Measurements from ENCODE around the gene TMBIM1. TPM values are rescaled to one million over a fixed set of nuclear protein-coding genes. Genes with fewer than 3 reads are reported as not detected.

The TMBIM1 gene
- total RNA-seq, 2 experiments from 2014 or later: 82.9 to 86.4 TPM

DNA sequence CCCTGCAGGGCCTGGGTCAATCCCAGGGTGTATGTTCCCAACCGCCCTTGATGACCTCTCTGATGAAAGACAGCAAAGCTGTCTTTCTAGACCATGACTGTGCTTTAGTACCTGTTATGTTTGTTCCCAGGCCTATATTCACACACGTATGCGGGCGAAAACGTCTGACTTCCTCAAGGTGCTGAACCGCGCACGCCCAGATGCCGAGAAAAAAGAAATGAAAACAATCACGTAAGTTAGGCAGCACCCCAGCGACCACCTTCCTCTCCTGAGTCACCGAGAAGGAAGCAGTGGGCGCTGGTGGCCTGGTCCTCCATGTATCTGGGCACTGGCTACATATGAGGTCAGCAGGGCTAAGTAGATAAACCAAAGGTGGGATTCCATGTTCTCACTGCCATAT, 42.6 kb downstream of the TMBIM1 start:
- POLR2A ChIA-PET: no interaction called here
- CTCF ChIA-PET: no interaction called here

- ChIA-PET POLR2A (interaction anchor here (0.6 kb wide), 1 partner anchor 12 kb away, joined by 3 read pairs; no protein-coding TSS in a partner anchor), CTCF (interaction anchor here (0.7 to 1.5 kb wide), 3 partner anchors 8 to 85 kb away, joined by 3 to 4 read pairs (median 4); no protein-coding TSS in a partner anchor)
Measured at GRCh38 chr2:218245214-218245613, 47.1 kb downstream of the TMBIM1 start.

DNA sequence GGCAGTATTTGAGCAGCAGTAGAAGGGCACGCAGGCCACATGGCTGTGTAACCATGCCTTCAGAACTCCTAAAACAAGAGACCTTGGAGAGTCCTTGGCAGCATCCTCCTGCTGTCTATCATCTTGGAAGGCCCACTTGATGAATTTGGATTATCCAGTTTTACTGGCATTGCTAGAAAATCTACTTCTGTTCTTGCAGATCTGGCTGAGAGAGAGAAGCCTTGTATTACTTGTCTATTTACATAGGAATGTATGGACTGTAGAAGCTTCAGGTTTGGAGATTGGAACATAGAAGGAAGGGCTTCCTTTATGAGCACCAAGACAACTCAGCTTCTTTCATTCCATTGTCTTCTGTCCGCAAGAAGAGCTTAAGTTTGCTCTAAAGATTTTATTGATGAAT, 47.6 kb downstream of the TMBIM1 start:
- ChIA-PET POLR2A (no interaction called here), CTCF (interaction anchor here (1.5 kb wide), 1 partner anchor 11 kb away, joined by 4 read pairs; no protein-coding TSS in a partner anchor)

DNA sequence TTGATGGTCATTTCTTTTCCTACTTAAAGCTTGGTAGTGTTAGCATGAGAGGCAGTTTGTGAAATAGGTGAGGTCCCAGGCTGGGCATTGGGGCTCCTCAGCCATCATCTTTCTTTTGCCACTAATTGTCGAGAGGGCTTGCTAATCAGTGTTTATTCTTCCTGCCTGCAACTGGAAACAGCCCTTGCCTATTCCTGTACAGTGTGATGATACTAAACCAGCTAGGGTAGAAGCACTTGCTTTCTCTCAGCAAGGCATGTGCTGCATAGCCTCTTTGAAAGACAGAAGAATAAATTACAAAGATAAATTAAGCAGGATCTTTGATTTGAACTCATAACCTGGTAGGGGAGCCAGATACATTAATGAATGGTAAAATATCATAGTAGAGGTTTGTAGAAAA, 48.1 kb downstream of the TMBIM1 start:
- ChIA-PET POLR2A (no interaction called here), CTCF (interaction anchor here (1.5 kb wide), 1 partner anchor 12 kb away, joined by 4 read pairs; no protein-coding TSS in a partner anchor)

- ChIA-PET POLR2A (no interaction called here), CTCF (no interaction called here)
Measured at GRCh38 chr2:218238887-218239286, 53.4 kb downstream of the TMBIM1 start.

- POLR2A ChIA-PET: no interaction called here
- CTCF ChIA-PET: interaction anchor here (0.7 to 1.3 kb wide), 3 partner anchors 9 to 20 kb away, joined by 3 read pairs; partner anchors contain the start of gene ARPC2
Measured at GRCh38 chr2:218236829-218237228, 55.5 kb downstream of the TMBIM1 start.

DNA sequence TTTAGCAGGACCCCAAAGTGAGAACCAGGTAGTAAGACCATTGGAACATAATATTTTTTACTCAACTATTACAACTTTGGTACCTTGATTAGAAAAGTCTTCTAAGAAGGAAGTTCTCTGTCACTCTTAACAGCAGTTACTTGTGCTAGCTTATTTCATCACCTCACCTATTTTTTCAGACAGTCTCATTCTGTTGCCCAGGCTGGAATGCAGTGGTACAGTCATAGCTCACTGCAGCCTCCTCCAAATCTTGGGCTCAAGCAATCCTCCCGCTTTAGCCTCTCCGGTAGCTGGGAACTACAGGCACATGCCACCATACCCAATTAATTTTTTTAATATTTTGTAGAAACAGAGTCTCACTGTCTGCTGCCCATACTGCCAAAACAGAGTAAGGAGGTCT, 57.3 kb downstream of the TMBIM1 start:
- ChIA-PET CTCF (interaction anchor here (1.0 kb wide), 1 partner anchor 14 kb away, joined by 3 read pairs; no protein-coding TSS in a partner anchor), POLR2A (no interaction called here)

- ChIA-PET CTCF (interaction anchor here (1.0 kb wide), 1 partner anchor 13 kb away, joined by 3 read pairs; no protein-coding TSS in a partner anchor), POLR2A (interaction anchor here (0.6 kb wide), 1 partner anchor 429 kb away, joined by 7 read pairs; no protein-coding TSS in a partner anchor)
Measured at GRCh38 chr2:218234521-218234920, 57.8 kb downstream of the TMBIM1 start.

DNA sequence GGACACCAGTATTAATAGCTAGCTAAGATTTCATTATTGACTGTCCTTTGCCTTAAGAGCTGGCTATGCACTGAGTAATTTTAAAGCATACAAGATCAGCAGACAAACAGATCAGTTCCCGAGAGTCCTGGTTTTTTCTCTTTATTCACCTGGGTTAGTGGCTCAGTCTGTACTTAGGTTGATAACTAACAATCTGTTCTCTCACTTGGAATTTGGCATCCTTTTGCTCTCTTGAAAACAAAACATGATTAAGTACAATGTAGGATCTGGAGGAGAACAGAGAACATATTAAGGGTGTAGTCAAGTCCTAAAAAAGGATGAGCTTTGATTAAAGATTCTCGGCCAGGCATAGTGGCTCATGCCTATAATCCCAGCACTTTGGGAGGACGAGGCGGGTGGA, 58.8 kb downstream of the TMBIM1 start:
- POLR2A ChIA-PET: no interaction called here

GRCh38 chr2:218230882-218231281, 61.4 kb downstream of the TMBIM1 start:
- ChIA-PET POLR2A (interaction anchor here (0.6 to 4.0 kb wide), 3 partner anchors 11 to 249 kb away, joined by 4 to 30 read pairs (median 4); partner anchors contain the start of gene ARPC2), CTCF (interaction anchor here (1.1 to 2.9 kb wide), 4 partner anchors 10 to 56 kb away, joined by 3 to 11 read pairs (median 5); no protein-coding TSS in a partner anchor)

More for the DNA sequence above, 58.8 kb downstream of the TMBIM1 start:
- CTCF ChIA-PET: interaction anchor here (1.3 kb wide), 1 partner anchor 24 kb away, joined by 5 read pairs; no protein-coding TSS in a partner anchor

DNA sequence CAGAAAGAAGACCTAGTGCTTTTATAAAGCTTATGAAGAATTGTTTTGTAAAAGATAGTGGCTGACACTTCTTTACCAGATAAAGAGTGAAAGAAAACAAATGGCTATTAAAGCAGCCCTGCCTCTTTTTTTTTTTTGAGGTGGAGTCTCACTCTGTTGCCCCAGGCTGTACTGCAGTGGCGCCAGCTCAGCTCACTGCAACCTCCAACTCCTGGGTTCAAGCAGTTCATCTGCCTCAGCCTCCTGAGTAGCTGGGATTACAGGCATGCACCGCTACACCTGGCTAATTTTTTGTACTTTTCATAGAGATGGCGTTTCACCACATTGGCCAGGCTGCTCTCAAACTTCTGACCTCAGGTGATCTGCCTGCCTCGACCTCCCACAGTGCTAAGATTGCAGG, 62.5 kb downstream of the TMBIM1 start:
- POLR2A ChIA-PET: interaction anchor here (1.5 to 4.0 kb wide), 2 partner anchors 10 to 13 kb away, joined by 12 to 30 read pairs; no protein-coding TSS in a partner anchor
- CTCF ChIA-PET: interaction anchor here (0.8 to 2.9 kb wide), 6 partner anchors 9 to 170 kb away, joined by 3 to 11 read pairs (median 4); partner anchors contain the start of gene CTDSP1

DNA sequence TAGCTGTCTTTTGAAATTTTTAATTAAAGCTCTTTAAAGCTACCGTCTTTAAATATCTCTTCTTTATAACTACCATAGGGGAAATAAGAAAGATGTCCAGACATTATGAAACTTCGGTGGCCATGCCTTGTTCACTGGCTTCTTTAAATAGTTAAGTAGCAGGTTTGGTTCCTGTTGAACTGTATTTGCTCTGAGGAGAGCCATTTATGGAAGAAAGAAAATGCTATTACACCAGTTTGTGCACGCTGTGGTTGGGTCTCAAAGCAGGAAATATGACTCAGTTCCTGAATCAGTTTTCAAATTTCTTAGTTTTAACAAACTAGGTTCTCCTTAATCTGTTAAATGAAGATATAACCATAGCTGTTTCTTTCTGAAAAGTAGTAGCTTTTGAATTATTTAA, 63.1 kb downstream of the TMBIM1 start:
- ChIA-PET CTCF (interaction anchor here (0.8 to 2.9 kb wide), 5 partner anchors 8 to 171 kb away, joined by 3 to 11 read pairs (median 4); partner anchors contain the start of gene CTDSP1), POLR2A (interaction anchor here (1.5 to 4.0 kb wide), 2 partner anchors 9 to 13 kb away, joined by 12 to 30 read pairs; no protein-coding TSS in a partner anchor)

GRCh38 chr2:218228366-218229090, 63.8 kb downstream of the TMBIM1 start:
- ChIA-PET POLR2A (interaction anchor here (1.5 to 4.0 kb wide), 2 partner anchors 8 to 12 kb away, joined by 12 to 30 read pairs; no protein-coding TSS in a partner anchor), CTCF (interaction anchor here (1.6 to 2.9 kb wide), 2 partner anchors 8 to 13 kb away, joined by 4 to 11 read pairs; no protein-coding TSS in a partner anchor)

GRCh38 chr2:218226903-218227302, 65.4 kb downstream of the TMBIM1 start:
- ChIA-PET POLR2A (interaction anchor here (0.6 kb wide), 2 partner anchors 11 to 69 kb away, joined by 3 to 10 read pairs; no protein-coding TSS in a partner anchor), CTCF (no interaction called here)

Other genes with a start within 250 kb of the TMBIM1 start
- not detected for gene RUFY4, start 223.2 kb downstream of the TMBIM1 start, total RNA-seq
- gene CXCR2, start 166.5 kb downstream of the TMBIM1 start, total RNA-seq: not detected
- not detected for gene CXCR1, start 125.5 kb downstream of the TMBIM1 start, total RNA-seq
- 100 to 1,000 TPM; 560 to 584 TPM for gene ARPC2, start 75.3 kb downstream of the TMBIM1 start, total RNA-seq
- gene GPBAR1, start 31.5 kb downstream of the TMBIM1 start, total RNA-seq: under 1 TPM; 0.29 to 0.38 TPM
- gene AAMP, start 22.4 kb downstream of the TMBIM1 start, total RNA-seq: 10 to 100 TPM; 96.2 to 98.7 TPM
- gene PNKD, start 22.0 kb downstream of the TMBIM1 start, total RNA-seq: 10 to 100 TPM; 22.7 to 24.1 TPM
- not detected for gene CATIP, start 64.4 kb upstream of the TMBIM1 start, total RNA-seq
- under 1 TPM; 0.13 to 0.15 TPM for gene SLC11A1, start 89.8 kb upstream of the TMBIM1 start, total RNA-seq
- gene CTDSP1, start 107.4 kb upstream of the TMBIM1 start, total RNA-seq: 100 to 1,000 TPM; 100 to 104 TPM
- not detected for gene VIL1, start 126.6 kb upstream of the TMBIM1 start, total RNA-seq

Data from activated CD8-positive, alpha-beta memory T cell treated with anti-CD3 and anti-CD28 coated beads for 36 hours (primary cell).